Gastroesophageal sphincter (tissue), 2 donors: Measurements from ENCODE around the gene RNF111.

ENCODE experiments used
- EP300 ChIP-seq: sonication (generic); formaldehyde crosslinking; IDR thresholded peaks from one replicate; pipeline ENCODE4 v1.6.1; 2017; ENCODE audit warnings: antibody characterized with exemption, mild to moderate bottlenecking
- POLR2AphosphoS5 ChIP-seq: sonication (generic); formaldehyde crosslinking; IDR thresholded peaks from one replicate; pipeline ENCODE4 v1.6.1; 2017; ENCODE audit warnings: antibody characterized with exemption

GRCh38 chr15:59028387-59028955 is 41.0 kb downstream of the RNF111 start:
- TF ChIP-seq POLR2AphosphoS5 (no peak), EP300 (no peak)
